ENCODE results near the gene AXIN1.

AXIN1 gene

DNA sequence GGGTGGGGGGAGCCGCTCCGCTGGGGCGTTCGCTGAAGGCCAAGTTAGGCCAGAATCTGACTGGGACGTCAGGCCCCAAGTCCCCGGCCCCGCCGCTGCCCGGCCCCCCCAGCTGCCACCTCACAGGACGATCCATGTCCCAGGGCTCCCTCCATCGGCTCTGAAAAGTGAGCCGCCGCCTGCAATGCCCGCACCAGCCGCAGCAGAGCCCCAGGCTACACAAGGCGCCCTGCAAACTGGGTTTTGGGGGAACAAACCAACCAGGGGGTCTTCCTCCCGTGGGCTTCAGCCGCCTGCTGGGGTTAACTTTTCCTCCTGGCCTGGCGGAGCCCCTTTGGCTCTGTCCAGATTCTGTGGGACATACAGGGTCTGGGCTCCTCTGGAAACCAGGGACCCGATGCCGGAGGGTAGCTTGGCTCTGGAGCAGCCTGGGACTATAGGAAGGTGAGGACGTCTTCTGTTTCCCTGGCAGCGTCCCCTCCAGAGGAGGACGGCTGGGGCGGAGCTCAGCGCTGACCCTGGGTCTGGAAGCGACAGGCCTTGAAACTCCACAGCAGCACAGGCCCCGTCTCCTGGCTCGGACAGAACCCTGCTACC lies 45.3 kb upstream of the AXIN1 start:
- H3K4me3 ChIP-seq (replicated peaks in 1 of 2; ENCODE audit: low read depth in 2 of 2, low read length in 2 of 2) = peak overlapping the region; percentile 24 to 32
- DNase-seq (ENCODE audit: low read depth in 2 of 2) = peak; percentile 62 to 70
- TF ChIP-seq, protein P1, sequence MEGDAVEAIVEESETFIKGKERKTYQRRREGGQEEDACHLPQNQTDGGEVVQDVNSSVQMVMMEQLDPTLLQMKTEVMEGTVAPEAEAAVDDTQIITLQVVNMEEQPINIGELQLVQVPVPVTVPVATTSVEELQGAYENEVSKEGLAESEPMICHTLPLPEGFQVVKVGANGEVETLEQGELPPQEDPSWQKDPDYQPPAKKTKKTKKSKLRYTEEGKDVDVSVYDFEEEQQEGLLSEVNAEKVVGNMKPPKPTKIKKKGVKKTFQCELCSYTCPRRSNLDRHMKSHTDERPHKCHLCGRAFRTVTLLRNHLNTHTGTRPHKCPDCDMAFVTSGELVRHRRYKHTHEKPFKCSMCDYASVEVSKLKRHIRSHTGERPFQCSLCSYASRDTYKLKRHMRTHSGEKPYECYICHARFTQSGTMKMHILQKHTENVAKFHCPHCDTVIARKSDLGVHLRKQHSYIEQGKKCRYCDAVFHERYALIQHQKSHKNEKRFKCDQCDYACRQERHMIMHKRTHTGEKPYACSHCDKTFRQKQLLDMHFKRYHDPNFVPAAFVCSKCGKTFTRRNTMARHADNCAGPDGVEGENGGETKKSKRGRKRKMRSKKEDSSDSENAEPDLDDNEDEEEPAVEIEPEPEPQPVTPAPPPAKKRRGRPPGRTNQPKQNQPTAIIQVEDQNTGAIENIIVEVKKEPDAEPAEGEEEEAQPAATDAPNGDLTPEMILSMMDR (IDR thresholded peaks at IDR 0.05; ENCODE audit: low read depth, low read length) = peak; percentile 62

DNA sequence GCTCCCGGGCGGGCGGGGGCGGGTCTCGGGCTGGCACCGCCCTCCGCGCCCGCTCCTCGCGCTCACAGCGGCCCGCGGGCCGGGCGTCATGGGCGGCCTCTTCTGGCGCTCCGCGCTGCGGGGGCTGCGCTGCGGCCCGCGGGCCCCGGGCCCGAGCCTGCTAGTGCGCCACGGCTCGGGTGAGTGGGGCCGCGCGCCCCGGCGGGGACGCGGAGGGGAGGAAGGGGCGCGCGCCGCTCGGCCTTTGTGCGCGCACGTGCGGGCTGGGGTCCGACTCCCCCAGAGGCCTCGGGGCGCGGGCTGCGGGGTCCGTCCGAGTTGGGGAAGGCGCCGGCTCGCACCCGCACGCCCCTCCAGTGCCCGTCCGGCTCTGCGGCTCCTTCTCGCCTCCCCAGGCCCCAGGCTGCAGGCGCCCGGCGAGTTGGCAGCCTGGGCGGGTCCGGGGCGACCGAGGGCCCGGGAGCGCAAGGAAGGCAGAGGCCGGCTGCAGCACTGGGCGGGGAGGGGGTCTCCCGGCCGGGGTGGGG lies 44.7 kb upstream of the AXIN1 start, which contains the start of gene NME4:
TSS of gene NME4 (plus strand) at position 65 of the 527 bp plus-strand sequence. CDS start at position 89, 24 bp downstream.
- TF ChIP-seq, protein P1 (IDR thresholded peaks at IDR 0.05; ENCODE audit: low read depth, low read length) = no peak
- H3K4me3 ChIP-seq (replicated peaks in 1 of 2; ENCODE audit: low read depth in 2 of 2, low read length in 2 of 2) = peak within 1 kb of the TSS; percentile 54 to 61
- peak; percentile 9 to 53 for DNase-seq (ENCODE audit: low read depth in 2 of 2)

DNA sequence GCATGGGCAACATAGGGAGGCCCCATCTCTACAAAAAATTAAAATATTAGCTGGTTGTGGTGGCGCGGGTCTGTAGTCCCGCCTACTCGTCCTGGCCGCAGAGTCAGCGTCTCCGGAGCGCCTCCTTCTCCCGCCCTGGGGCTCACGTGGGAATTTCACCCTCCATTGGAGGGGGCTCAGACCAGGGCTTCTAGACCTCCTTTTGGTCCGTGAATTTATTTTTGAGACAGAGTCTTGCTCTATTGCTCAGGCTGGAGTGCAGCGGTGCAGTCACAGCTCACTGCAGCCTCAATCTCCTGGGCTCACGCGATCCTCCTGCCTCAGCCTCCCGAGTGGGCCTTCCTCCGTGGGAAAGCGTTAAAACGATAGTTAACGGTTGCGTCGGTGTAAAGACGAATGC lies 44.1 kb upstream of the AXIN1 start:
- TF ChIP-seq, protein P1 (IDR thresholded peaks at IDR 0.05; ENCODE audit: low read depth, low read length) = no peak
- DNase-seq (ENCODE audit: low read depth in 2 of 2) = peak; percentile 58 to 64
- H3K4me3 ChIP-seq (replicated peaks in 1 of 2; ENCODE audit: low read depth in 2 of 2, low read length in 2 of 2) = peak overlapping the region; percentile 54 to 61

- DNase-seq (ENCODE audit: low read depth in 2 of 2) = no peak
- peak overlapping the region in 1 of 2 donors; percentile 61 for H3K4me3 ChIP-seq (replicated peaks in 1 of 2; ENCODE audit: low read depth in 2 of 2, low read length in 2 of 2)
Measured at GRCh38 chr16:396199-396598, 43.7 kb upstream of the AXIN1 start.

DNA sequence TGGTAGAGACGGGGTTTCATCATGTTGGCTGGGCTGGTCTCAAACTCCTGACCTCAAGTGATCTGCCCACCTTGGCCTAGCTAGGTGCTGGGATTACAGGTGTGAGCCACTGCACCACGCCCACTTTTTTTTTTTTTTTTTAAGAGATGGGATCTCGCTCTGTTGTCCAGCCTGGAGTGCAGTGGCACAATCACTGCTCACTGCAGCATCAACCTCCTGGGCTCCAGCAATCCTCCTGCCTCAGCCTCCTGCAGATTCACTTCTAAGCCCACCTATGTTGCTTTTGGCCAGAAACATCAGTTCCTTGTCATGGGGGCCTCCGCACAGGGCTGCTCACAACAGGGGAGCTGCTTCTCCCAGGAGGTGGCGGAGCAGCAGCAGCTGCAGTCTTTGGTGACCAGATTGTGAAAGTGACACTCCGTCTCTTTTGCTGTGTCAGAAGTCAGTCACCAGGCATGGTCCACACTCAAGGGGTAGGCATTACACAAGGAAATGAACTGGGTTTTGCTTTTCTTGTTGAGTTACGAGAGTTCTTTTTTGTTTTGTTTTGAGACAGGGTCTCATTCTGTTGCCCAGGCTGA lies 40.0 kb upstream of the AXIN1 start:
- no peak for DNase-seq (ENCODE audit: low read depth in 2 of 2)
- H3K4me3 ChIP-seq (replicated peaks in 1 of 2; ENCODE audit: low read depth in 2 of 2, low read length in 2 of 2) = no peak overlapping the region
- TF ChIP-seq, protein P1 (IDR thresholded peaks at IDR 0.05; ENCODE audit: low read depth, low read length) = no peak

More at GRCh38 chr16:396199-396598, 43.7 kb upstream of the AXIN1 start:
- TF ChIP-seq, protein P1 (IDR thresholded peaks at IDR 0.05; ENCODE audit: low read depth, low read length) = no peak

GRCh38 chr16:391885-392335 lies 39.4 kb upstream of the AXIN1 start:
- DNase-seq (ENCODE audit: low read depth in 2 of 2) = peak; percentile 71 to 89
- H3K4me3 ChIP-seq (replicated peaks in 1 of 2; ENCODE audit: low read depth in 2 of 2, low read length in 2 of 2) = no peak overlapping the region
- TF ChIP-seq, protein P1 (IDR thresholded peaks at IDR 0.05; ENCODE audit: low read depth, low read length) = peak; percentile 90
